RCC 7860 (cell line): ENCODE data around the gene RNF115.
"Not testable (repeated sequence)": the region's sequence is repeated elsewhere in the genome, so short reads cannot be mapped to it uniquely, and the experiment has no call there.

Experiments
- DNase-seq: peaks from one replicate; pipeline ENCODE4 v3.0.0-alpha.2; 2015; ENCODE audit warnings: low spot score
- FAIRE-seq: peaks from 2 replicates; lab custom pipeline; 2012; peaks lifted over from hg19 to GRCh38; lab: Jason Lieb, UNC

RNF115 gene

DNA sequence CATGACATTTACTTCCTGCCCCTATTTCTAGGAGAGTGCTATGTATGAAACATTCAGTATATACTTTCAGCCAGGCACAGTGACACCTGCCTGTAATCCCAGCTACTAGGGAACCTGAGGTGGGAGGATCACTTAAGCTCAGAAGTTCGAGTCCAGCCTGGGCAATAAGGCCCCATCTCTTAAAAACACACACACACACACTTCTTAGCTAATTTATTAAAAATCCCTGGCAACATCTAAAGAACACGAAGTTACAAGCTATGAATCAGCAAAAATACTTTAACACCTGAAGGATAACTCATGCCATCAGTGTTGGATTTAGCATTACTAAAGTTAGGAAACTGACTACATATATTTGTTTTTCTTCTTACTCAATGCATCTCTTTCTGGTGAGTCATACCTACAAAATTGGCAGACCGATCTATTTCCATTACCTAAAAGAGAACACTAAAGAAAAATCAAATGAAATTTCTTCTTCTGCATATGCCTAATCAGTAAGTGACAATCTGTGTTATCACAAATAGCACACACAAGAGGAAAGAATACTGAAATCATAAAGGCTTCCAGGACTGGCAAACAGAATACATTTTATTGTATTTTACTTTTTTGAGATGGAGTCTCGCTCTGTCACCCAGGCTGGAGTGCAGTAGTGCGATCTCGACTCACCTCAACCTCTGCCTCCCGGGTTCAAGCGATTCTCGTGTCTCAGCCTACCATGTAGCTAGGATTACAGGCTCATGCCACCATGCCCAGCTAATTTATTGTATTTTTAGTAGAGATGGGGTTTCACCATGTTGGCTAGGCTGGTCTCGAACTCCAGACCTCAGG lies 41.4 kb downstream of the RNF115 start:
- FAIRE-seq, result peak; percentile 95
- DNase-seq, result peak; percentile 96

- DNase-seq (no peak), FAIRE-seq (no peak)
Measured at GRCh38 chr1:145778146-145778540, 45.8 kb downstream of the RNF115 start.

- DNase-seq, result no peak
- FAIRE-seq, result no peak
Measured at GRCh38 chr1:145777357-145778145, 46.3 kb downstream of the RNF115 start.

DNA sequence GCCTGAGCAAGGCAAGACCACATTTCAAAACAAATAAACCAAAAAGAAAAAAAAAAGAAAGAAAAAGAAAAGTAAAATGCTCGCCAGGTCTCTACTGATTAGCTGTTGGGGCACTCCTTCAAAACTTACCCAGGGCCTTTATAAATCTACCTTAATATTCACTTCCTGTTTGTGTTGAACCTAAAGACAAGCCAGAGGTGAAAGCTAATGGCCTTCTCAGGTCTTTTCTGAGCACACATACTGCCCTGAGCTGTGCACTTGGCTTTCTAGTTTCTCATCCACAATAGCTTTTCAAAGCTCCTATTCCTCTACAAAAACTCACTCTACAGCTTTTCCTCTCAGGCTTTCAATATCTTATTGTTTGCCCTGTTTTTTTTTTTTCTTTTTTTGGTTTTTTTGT lies 50.5 kb downstream of the RNF115 start:
- FAIRE-seq (no peak), DNase-seq (no peak)

DNA sequence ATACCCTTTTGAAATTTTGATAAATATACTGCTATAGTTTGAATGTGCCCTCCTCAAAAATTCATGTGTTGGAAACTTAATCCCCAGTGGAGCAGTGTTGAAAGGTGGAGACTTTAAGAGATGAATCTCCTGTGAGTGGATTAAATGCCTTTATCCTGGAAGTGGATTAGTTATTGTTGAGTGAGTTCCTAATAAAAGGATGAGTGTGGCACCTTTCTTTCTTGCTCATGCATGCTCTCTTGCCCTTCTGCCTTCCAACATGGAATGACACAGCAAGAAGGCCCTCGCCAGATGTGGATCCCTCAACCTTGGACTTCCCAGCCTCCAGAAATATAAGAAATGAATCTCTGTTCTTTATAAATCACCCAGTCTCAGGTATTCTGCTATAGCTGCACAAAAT lies 52.8 kb downstream of the RNF115 start:
- no peak for DNase-seq
- no peak for FAIRE-seq

GRCh38 chr1:145768004-145768403 lies 55.9 kb downstream of the RNF115 start:
- FAIRE-seq, result not testable (repeated sequence)

DNA sequence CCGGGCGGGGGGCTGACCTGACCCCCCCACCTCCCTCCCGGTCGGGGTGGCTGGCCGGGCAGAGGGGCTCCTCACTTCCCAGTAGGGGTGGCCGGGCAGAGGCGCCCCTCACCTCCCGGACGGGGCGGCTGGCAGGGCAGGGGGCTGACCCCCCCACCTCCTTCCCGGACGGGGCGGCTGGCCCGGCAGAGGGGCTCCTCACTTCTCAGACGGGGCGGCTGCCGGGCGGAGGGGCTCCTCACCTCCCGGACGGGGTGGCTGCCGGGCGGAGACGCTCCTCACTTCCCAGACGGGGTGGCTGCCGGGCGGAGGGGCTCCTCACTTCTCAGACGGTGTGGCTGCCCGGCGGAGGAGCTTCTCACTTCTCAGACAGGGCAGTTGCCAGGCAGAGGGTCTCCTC lies 57.0 kb downstream of the RNF115 start:
- not testable (repeated sequence) for DNase-seq, FAIRE-seq

More at GRCh38 chr1:145768004-145768403, 55.9 kb downstream of the RNF115 start:
- DNase-seq, result not testable (repeated sequence)

- not testable (repeated sequence) for DNase-seq, FAIRE-seq
Measured at GRCh38 chr1:145765585-145766360, 58.1 kb downstream of the RNF115 start.

- FAIRE-seq, result not testable (repeated sequence)
Measured at GRCh38 chr1:145765127-145765526, 58.8 kb downstream of the RNF115 start.

GRCh38 chr1:145764231-145764940 lies 59.5 kb downstream of the RNF115 start:
- not testable (repeated sequence) for DNase-seq, FAIRE-seq

More at GRCh38 chr1:145765127-145765526, 58.8 kb downstream of the RNF115 start:
- DNase-seq, result not testable (repeated sequence)

DNA sequence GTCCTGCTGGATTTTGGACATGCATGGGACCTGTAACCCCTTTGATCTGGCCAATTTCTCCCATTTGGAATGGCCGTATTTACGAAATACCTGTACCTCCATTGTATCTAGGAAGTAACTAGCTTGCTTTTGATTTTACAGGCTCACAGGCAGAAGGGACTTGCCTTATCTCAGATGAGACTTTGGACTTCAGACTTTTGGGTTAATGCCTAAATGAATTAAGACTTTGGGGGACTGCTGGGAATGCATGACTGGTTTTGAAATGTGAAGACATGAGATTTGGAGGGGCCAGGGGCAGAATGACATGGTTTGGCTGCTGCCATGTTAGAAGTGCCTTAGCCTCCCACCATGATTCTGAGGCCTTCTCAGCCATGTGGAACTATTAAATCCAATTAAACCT lies 61.9 kb downstream of the RNF115 start:
- FAIRE-seq, DNase-seq: not testable (repeated sequence)

GRCh38 chr1:145761498-145761897 lies 62.4 kb downstream of the RNF115 start:
- not testable (repeated sequence) for DNase-seq, FAIRE-seq

DNA sequence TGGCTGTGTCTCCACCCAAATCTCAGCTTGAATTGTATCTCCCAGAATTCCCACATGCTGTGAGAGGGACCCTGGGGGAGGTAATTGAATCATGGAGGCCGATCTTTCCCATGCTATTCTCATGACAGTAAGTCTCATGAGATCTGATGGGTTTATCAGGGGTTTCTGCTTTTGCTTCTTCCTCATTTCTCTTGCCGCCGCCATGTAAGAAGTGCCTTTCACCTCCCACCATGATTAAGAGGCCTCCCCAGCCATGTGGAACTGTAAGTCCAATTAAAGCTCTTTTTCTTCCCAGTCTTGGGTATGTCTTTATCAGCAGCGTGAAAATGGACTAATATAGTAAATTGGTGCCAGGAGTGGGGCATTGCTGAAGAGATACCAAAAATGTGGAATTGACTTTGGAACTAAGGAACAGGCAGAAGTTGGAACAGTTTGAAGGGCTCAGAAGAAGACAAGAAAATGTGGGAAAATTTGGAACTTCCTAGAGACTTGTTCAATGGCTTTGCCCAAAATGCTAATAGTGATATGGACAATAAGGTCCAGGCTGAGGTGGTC lies 63.4 kb downstream of the RNF115 start:
- FAIRE-seq, DNase-seq: not testable (repeated sequence)

DNA sequence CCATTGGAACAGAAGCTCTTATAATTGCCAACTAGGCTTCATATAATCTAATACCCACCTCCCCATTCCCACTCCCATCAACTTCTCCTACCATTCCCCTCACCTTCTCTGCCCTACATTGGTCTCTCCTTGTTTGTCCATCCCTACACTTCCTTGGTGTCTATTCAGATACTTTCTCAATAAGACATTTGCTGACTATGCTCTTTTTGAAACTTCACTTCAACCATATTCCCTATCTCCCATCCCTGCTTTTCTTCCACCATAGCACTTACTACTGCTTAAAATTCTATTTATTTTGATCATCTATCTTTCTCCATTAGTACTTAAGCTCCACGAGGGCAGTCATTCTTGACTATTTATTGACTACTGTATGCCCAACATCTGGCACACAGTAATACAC lies 64.2 kb downstream of the RNF115 start:
- no peak for DNase-seq
- FAIRE-seq, result no peak

- DNase-seq, result no peak
- no peak for FAIRE-seq
Measured at GRCh38 chr1:145758575-145758974, 65.3 kb downstream of the RNF115 start.

GRCh38 chr1:145758116-145758515 lies 65.8 kb downstream of the RNF115 start:
- FAIRE-seq, result no peak
- no peak for DNase-seq

GRCh38 chr1:145757420-145757819 lies 66.5 kb downstream of the RNF115 start:
- no peak for DNase-seq
- no peak for FAIRE-seq

- DNase-seq, result peak; percentile 62
- peak; percentile 54 for FAIRE-seq
Measured at GRCh38 chr1:145751491-145752037, 72.3 kb downstream of the RNF115 start.

DNA sequence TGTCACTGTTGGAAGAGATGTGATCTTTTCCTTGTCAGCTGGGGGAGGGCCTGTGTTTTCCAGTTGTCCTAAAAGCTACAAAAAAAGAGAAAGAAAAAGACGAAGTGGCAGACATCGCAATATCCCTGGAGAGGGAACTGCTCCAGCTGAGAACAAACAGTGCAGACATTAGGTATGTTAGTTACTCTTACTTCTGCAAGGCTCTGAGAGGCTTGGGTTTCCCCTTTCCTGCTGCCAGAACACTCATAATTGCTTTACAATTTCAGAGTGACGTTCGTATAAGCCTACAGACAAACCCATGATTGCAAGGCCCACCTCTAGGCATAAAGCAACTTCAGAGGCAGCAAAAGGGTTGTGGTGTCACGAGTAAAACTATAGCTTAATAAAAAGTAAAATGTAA lies 73.5 kb downstream of the RNF115 start:
- FAIRE-seq (no peak), DNase-seq (no peak)
